H1 (cell line): Measurements from ENCODE around the gene ZNF595. TPM values are rescaled to one million over a fixed set of nuclear protein-coding genes. Genes with fewer than 3 reads are reported as not detected.
A peak's percentile ranks its signal among the peaks of the same experiment; 100 is the strongest.
"Not testable (repeated sequence)": the region's sequence is repeated elsewhere in the genome, so short reads cannot be mapped to it uniquely, and the experiment has no call there.

ENCODE experiments used
- CTCF ChIA-PET: fragments of 300-600 bp; sonication (Branson Sonifier 250); formaldehyde crosslinking; loops from one replicate; lab custom pipeline; 2021; ENCODE audit not compliant: partially characterized antibody; lab: Charles Lee
- POLR2A ChIA-PET: fragments of 300-600 bp; sonication (Branson Sonifier 250); formaldehyde crosslinking; loops from one replicate; lab custom pipeline; 2021; ENCODE audit warnings: inconsistent platforms; ENCODE audit not compliant: partially characterized antibody; lab: Charles Lee
- DNase-seq, 2 experiments: peaks; one replicate each; pipeline versions ENCODE4 v3.0.0 to v3.0.0-alpha.2; 2010 to 2022; ENCODE audit warnings: low spot score in 2 of 2, low read depth in 1 of 2, mixed read lengths in 1 of 2
- FAIRE-seq: peaks from 2 replicates; lab custom pipeline; 2011; peaks lifted over from hg19 to GRCh38; lab: Jason Lieb, UNC
- H2AFZ ChIP-seq: 2 replicates; pipeline ENCODE4 v1.8.1; 2012; ENCODE audit warnings: low read length, inconsistent platforms
- H2AK5ac ChIP-seq: 2 replicates; pipeline ENCODE4 v1.6.1; 2013; ENCODE audit warnings: low read depth, low read length
- H2BK120ac ChIP-seq: replicated peaks from 2 replicates; pipeline ENCODE3; 2013; ENCODE audit warnings: low read depth, low read length, inconsistent platforms
- H2BK12ac ChIP-seq: 2 replicates; pipeline ENCODE4 v1.6.1; 2013; ENCODE audit warnings: low read depth, low read length
- H2BK15ac ChIP-seq: 2 replicates; pipeline ENCODE4 v1.6.1; 2013; ENCODE audit warnings: low read length
- H2BK20ac ChIP-seq: 2 replicates; pipeline ENCODE4 v1.6.1; 2013; ENCODE audit warnings: low read length
- H2BK5ac ChIP-seq: 2 replicates; pipeline ENCODE4 v1.6.1; 2013; ENCODE audit warnings: low read depth, low read length
- H3K14ac ChIP-seq: 2 replicates; pipeline ENCODE4 v1.6.1; 2013; ENCODE audit warnings: inconsistent platforms; ENCODE audit not compliant: insufficient read length
- H3K18ac ChIP-seq: 2 replicates; pipeline ENCODE4 v1.6.1; 2013; ENCODE audit warnings: low read length; ENCODE audit errors: extremely low read depth
- H3K23ac ChIP-seq: 2 replicates; pipeline ENCODE4 v1.6.1; 2013; ENCODE audit warnings: inconsistent platforms; ENCODE audit not compliant: insufficient read length
- H3K23me2 ChIP-seq: 2 replicates; pipeline ENCODE4 v1.6.1; 2013; ENCODE audit warnings: low read depth, low read length
- H3K27ac ChIP-seq: 2 replicates; pipeline ENCODE4 v1.6.1; 2011; ENCODE audit warnings: low read depth, low read length, inconsistent platforms
- H3K27me3 ChIP-seq, 4 experiments: replicated peaks in 1 of 4; 1 replicate in 1 of 4; 2 replicates in 3 of 4; pipeline versions ENCODE4 v1.6.1 to v1.8.1; 2011 to 2013; ENCODE audit warnings: low read length in 3 of 4, mild to moderate bottlenecking in 3 of 4, inconsistent platforms in 2 of 4, mixed read lengths in 2 of 4, moderate library complexity in 1 of 4; ENCODE audit not compliant: control insufficient read depth in 3 of 4, insufficient read depth in 3 of 4; ENCODE audit errors: extremely low read depth in 1 of 4
- H3K36me3 ChIP-seq, 4 experiments: 2 replicates each; pipeline versions ENCODE4 v1.6.1 to v1.8.1; 2011 to 2013; ENCODE audit warnings: mild to moderate bottlenecking in 4 of 4, low read length in 3 of 4, moderate library complexity in 2 of 4, control low read depth in 1 of 4, inconsistent platforms in 1 of 4; ENCODE audit not compliant: insufficient read depth in 4 of 4, control insufficient read depth in 2 of 4
- H3K4ac ChIP-seq: replicated peaks from 2 replicates; pipeline ENCODE3; 2013; ENCODE audit warnings: low read length, low read depth, mixed read lengths, inconsistent platforms; ENCODE audit not compliant: insufficient read length
- H3K4me1 ChIP-seq, 4 experiments: replicated peaks in 1 of 4; 1 replicate in 1 of 4; 2 replicates in 3 of 4; pipeline versions ENCODE4 v1.6.1 to v1.8.1; 2011 to 2013; ENCODE audit warnings: low read length in 3 of 4, inconsistent platforms in 2 of 4, mixed read lengths in 1 of 4; ENCODE audit not compliant: insufficient read depth in 4 of 4, control insufficient read depth in 3 of 4
- H3K4me2 ChIP-seq, 2 experiments: 2 replicates each; pipeline versions ENCODE4 v1.6.1 to v1.8.1; 2011 to 2013; ENCODE audit warnings: low read depth in 2 of 2, low read length in 2 of 2, control low read depth in 1 of 2, inconsistent platforms in 1 of 2, mild to moderate bottlenecking in 1 of 2; ENCODE audit not compliant: insufficient read depth in 1 of 2
- H3K4me3 ChIP-seq, 4 experiments: fragments of 200-600, 300-600 bp in 1 of 4; sonication (generic), shearing (Covaris generic), sonication (Bioruptor Twin) in 1 of 4; 2 replicates each; pipeline versions ENCODE4 v1.5.1 to v1.8.1; 2011 to 2016; ENCODE audit warnings: low read length in 4 of 4, low read depth in 3 of 4, control low read depth in 2 of 4, inconsistent platforms in 2 of 4, mild to moderate bottlenecking in 2 of 4, mixed read lengths in 1 of 4, moderate library complexity in 1 of 4; ENCODE audit not compliant: insufficient read depth in 2 of 4; ENCODE audit errors: extremely low read depth in 1 of 4
- H3K56ac ChIP-seq: replicated peaks from 2 replicates; pipeline ENCODE3; 2013; ENCODE audit warnings: low read depth, mild to moderate bottlenecking, mixed read lengths, low read length, inconsistent platforms; ENCODE audit not compliant: insufficient read length
- H3K79me1 ChIP-seq: 2 replicates; pipeline ENCODE4 v1.6.1; 2013; ENCODE audit warnings: low read depth, low read length, control low read depth
- H3K79me2 ChIP-seq, 2 experiments: 2 replicates each; pipeline versions ENCODE4 v1.6.1 to v1.8.1; 2012 to 2013; ENCODE audit warnings: low read length in 2 of 2, mild to moderate bottlenecking in 2 of 2, inconsistent platforms in 1 of 2; ENCODE audit not compliant: insufficient read depth in 2 of 2, control insufficient read depth in 1 of 2
- H3K9ac ChIP-seq, 4 experiments: replicated peaks in 1 of 4; 1 replicate in 1 of 4; 2 replicates in 3 of 4; pipeline versions ENCODE4 v1.6.1 to v1.8.1; 2011 to 2013; ENCODE audit warnings: low read depth in 3 of 4, low read length in 3 of 4, control low read depth in 2 of 4, mild to moderate bottlenecking in 2 of 4, moderate library complexity in 2 of 4, inconsistent platforms in 1 of 4; ENCODE audit errors: extremely low read depth in 1 of 4
- H3K9me3 ChIP-seq, 2 experiments: 2 replicates each; pipeline versions ENCODE4 v1.6.1 to v1.8.1; 2012 to 2013; ENCODE audit warnings: mild to moderate bottlenecking in 2 of 2, moderate library complexity in 2 of 2, control low read depth in 1 of 2, inconsistent platforms in 1 of 2, low read depth in 1 of 2, low read length in 1 of 2, mixed read lengths in 1 of 2; ENCODE audit not compliant: insufficient read depth in 2 of 2
- H4K20me1 ChIP-seq, 2 experiments: replicated peaks in 1 of 2; 2 replicates each; pipeline versions ENCODE3 to v1.8.1; 2011 to 2013; ENCODE audit warnings: inconsistent platforms in 2 of 2, low read length in 2 of 2, mild to moderate bottlenecking in 1 of 2; ENCODE audit not compliant: insufficient read depth in 2 of 2, control insufficient read depth in 1 of 2
- H4K5ac ChIP-seq: 2 replicates; pipeline ENCODE4 v1.6.1; 2013; ENCODE audit warnings: low read length, low read depth, mixed read lengths, inconsistent platforms; ENCODE audit not compliant: insufficient read length
- H4K8ac ChIP-seq: 2 replicates; pipeline ENCODE4 v1.8.0; 2013; ENCODE audit warnings: mild to moderate bottlenecking, moderate library complexity, low read length, inconsistent platforms; ENCODE audit not compliant: insufficient read depth; ENCODE audit errors: extremely low read depth
- H4K91ac ChIP-seq: replicated peaks from 2 replicates; pipeline ENCODE3; 2013; ENCODE audit warnings: low read length, mixed read lengths, inconsistent platforms; ENCODE audit not compliant: insufficient read length
- ZNF274 ChIP-seq: IDR thresholded peaks from 2 replicates; pipeline ENCODE4 v1.7.0; 2012; ENCODE audit warnings: low read length, borderline replicate concordance; ENCODE audit errors: extremely low read depth
- WGBS, 2 experiments: shearing (Covaris generic) in 1 of 2; methylation state at CpG; one replicate each; pipeline versions ENCODE4 v1.1.6 to v1.1.7; 2013 to 2015; ENCODE audit warnings: low lambda C conversion rate in 2 of 2, mixed read lengths in 2 of 2, inconsistent platforms in 1 of 2, low coverage in 1 of 2, missing lambda C conversion rate in 1 of 2; ENCODE audit not compliant: insufficient replicate concordance in 2 of 2, insufficient coverage in 1 of 2, insufficient read length in 1 of 2; ENCODE audit errors: extremely low coverage in 1 of 2, missing lambda C conversion rate in 1 of 2; 5-methylcytosine and 5-hydroxymethylcytosine counted together
- polyA plus RNA-seq, 7 experiments: library from polyadenylated mRNA; depleted of rRNA in 3 of 7; stranded (reverse) in 5 of 7; unstranded in 2 of 7; fragments of >200 nt in 5 of 7; fragments of 200-250 nt in 2 of 7; gene quantifications; 1 replicate in 5 of 7; 2 replicates in 1 of 7; 4 replicates in 1 of 7; pipeline versions ENCODE4 v1.2.1 to v1.2.3, GENCODE V29; 2011 to 2013; ENCODE audit warnings: missing spikeins in 2 of 7, mixed read lengths in 2 of 7
- total RNA-seq: library from RNA; stranded (reverse); fragmentation: NEBNext Ultra II Directional; extraction: Animal tissue kit (Norgen Biotek cat#: 25700); gene quantifications from 2 replicates; pipeline ENCODE4 v1.2.1, GENCODE V29; 2021

The ZNF595 gene
- total and polyA plus RNA-seq, 2 of the 8 experiments (the other 6 are each of a cell fraction or from before 2014, with no cell fraction given) = 3.3 to 22.5 TPM

- H3K4ac ChIP-seq, H4K91ac ChIP-seq, DNase-seq, H2BK120ac ChIP-seq, H2BK20ac ChIP-seq, H2AK5ac ChIP-seq, H3K9ac ChIP-seq, H3K14ac ChIP-seq, H4K5ac ChIP-seq, H2AFZ ChIP-seq, H3K27ac ChIP-seq, H3K18ac ChIP-seq, H3K27me3 ChIP-seq, FAIRE-seq, H3K4me1 ChIP-seq, H3K4me2 ChIP-seq, H3K56ac ChIP-seq, H3K23me2 ChIP-seq, H3K79me2 ChIP-seq, POLR2A ChIA-PET, H2BK5ac ChIP-seq, CTCF ChIA-PET, H4K8ac ChIP-seq, H3K79me1 ChIP-seq, H4K20me1 ChIP-seq, H3K23ac ChIP-seq, H2BK15ac ChIP-seq, H2BK12ac ChIP-seq: not testable (repeated sequence)
- peak overlapping the region in 1 of 4 experiments; percentile 28; a peak in 1 of 8 replicates for H3K4me3 ChIP-seq
- H3K36me3 ChIP-seq = peaks cover 0 to 72% (median 38%) of the 10 kb centered on the region in 4 experiments; a peak in 6 of 8 replicates
- WGBS, 2 experiments = 91% methylated on average over 7 of the region's 7 CpGs; no CpG with 5 or more reads in 1 of the 2 experiments
- TF ChIP-seq ZNF274 = peak; percentile 90
- peaks cover 84 to 87% of the 10 kb centered on the region in 2 experiments for H3K9me3 ChIP-seq
Measured at GRCh38 chr4:86559-87324, 33.6 kb downstream of the ZNF595 start.
